Memory B cell (primary cell): ENCODE results near the gene ZNRF2.
"Not testable (repeated sequence)": the region's sequence is repeated elsewhere in the genome, so short reads cannot be mapped to it uniquely, and the experiment has no call there.

ENCODE experiments used
- ATAC-seq: fragments of 150-1000 bp; cut with Tn5 transposase; 2 replicates; pipeline ENCODE4 v1.10.0; 2021; ENCODE audit warnings: low read depth, mild to moderate bottlenecking, moderate library complexity
- DNase-seq, 2 donors: peaks; one replicate each; pipeline ENCODE4 v3.0.0; 2022; ENCODE audit warnings: low spot score in 2 of 2
- H3K27ac Mint-ChIP-seq: one replicate; pipeline ENCODE4 v1.8.0; 2022; ENCODE audit warnings: mild to moderate bottlenecking, moderate library complexity, mixed read lengths
- H3K27me3 Mint-ChIP-seq: one replicate; pipeline ENCODE4 v1.8.0; 2022; ENCODE audit warnings: mixed read lengths
- H3K36me3 Mint-ChIP-seq: one replicate; pipeline ENCODE4 v1.8.0; 2022; ENCODE audit warnings: mild to moderate bottlenecking, mixed read lengths
- H3K4me1 Mint-ChIP-seq: one replicate; pipeline ENCODE4 v1.8.0; 2022; ENCODE audit warnings: mixed read lengths
- H3K4me3 Mint-ChIP-seq: one replicate; pipeline ENCODE4 v1.8.0; 2022; ENCODE audit warnings: mild to moderate bottlenecking, moderate library complexity, mixed read lengths
- H3K9me3 Mint-ChIP-seq: one replicate; pipeline ENCODE4 v1.8.0; 2022; ENCODE audit warnings: mixed read lengths

Gene ZNRF2

GRCh38 chr7:30353932-30354607 is 69.7 kb downstream of the ZNRF2 start:
- Mint-ChIP-seq H3K9me3 (no peaks in the 10 kb centered on the region), H3K27ac (no peak overlapping the region), H3K36me3 (peaks cover 12% of the 10 kb centered on the region), H3K4me1 (peaks cover 13% of the 10 kb centered on the region), H3K27me3 (no peaks in the 10 kb centered on the region), H3K4me3 (no peak overlapping the region)
- no peak for DNase-seq
- ATAC-seq = no peak

GRCh38 chr7:30354791-30355190 is 70.4 kb downstream of the ZNRF2 start:
- ATAC-seq = no peak
- H3K27me3 Mint-ChIP-seq = no peaks in the 10 kb centered on the region
- DNase-seq = no peak
- no peak overlapping the region for H3K27ac Mint-ChIP-seq
- H3K4me1 Mint-ChIP-seq = peaks cover 11% of the 10 kb centered on the region
- H3K9me3 Mint-ChIP-seq = no peaks in the 10 kb centered on the region
- H3K4me3 Mint-ChIP-seq = no peak overlapping the region
- H3K36me3 Mint-ChIP-seq = peaks cover 12% of the 10 kb centered on the region

GRCh38 chr7:30359957-30360356 is 75.6 kb downstream of the ZNRF2 start:
- peaks cover 6% of the 10 kb centered on the region for H3K4me1 Mint-ChIP-seq
- no peak overlapping the region for H3K27ac Mint-ChIP-seq
- ATAC-seq (no peak), DNase-seq (no peak)
- H3K27me3 Mint-ChIP-seq = no peaks in the 10 kb centered on the region
- no peak overlapping the region for H3K4me3 Mint-ChIP-seq
- H3K36me3 Mint-ChIP-seq = peaks cover 12% of the 10 kb centered on the region
- H3K9me3 Mint-ChIP-seq = no peaks in the 10 kb centered on the region

GRCh38 chr7:30363778-30364563 is 79.6 kb downstream of the ZNRF2 start:
- Mint-ChIP-seq H3K9me3 (no peaks in the 10 kb centered on the region), H3K4me1 (peaks cover 6% of the 10 kb centered on the region), H3K27me3 (no peaks in the 10 kb centered on the region), H3K4me3 (no peak overlapping the region), H3K36me3 (peaks cover 2% of the 10 kb centered on the region), H3K27ac (no peak overlapping the region)
- DNase-seq (no peak), ATAC-seq (peak; percentile 26)

DNA sequence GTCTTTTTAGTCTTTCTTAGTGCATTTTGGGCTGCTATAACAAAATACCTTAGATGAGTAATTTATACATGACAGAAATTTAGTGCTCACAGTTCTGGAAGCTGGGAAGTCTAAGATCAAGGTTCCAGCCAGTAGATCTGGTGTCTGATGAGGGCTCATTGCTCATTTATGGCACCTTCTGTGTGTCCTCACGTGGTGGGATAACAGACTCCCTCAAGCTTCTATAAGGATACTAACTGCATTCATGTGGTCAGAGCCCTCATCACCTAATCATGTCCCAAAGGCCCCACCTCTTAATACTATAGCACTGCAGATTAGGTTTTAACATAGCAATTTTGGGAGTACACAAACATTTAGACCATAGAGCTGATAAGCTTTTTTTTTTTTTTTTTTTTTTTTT is 80.4 kb downstream of the ZNRF2 start:
- peaks cover 6% of the 10 kb centered on the region for H3K4me1 Mint-ChIP-seq
- DNase-seq (no peak), ATAC-seq (no peak)
- H3K36me3 Mint-ChIP-seq = peaks cover 2% of the 10 kb centered on the region
- no peaks in the 10 kb centered on the region for H3K9me3 Mint-ChIP-seq
- no peak overlapping the region for H3K4me3 Mint-ChIP-seq
- H3K27ac Mint-ChIP-seq = no peak overlapping the region
- no peaks in the 10 kb centered on the region for H3K27me3 Mint-ChIP-seq

GRCh38 chr7:30365621-30366020 is 81.2 kb downstream of the ZNRF2 start:
- Mint-ChIP-seq H3K27me3 (no peaks in the 10 kb centered on the region), H3K4me3 (no peak overlapping the region), H3K36me3 (peaks cover 2% of the 10 kb centered on the region), H3K27ac (no peak overlapping the region), H3K4me1 (peaks cover 6% of the 10 kb centered on the region), H3K9me3 (no peaks in the 10 kb centered on the region)
- no peak for DNase-seq
- ATAC-seq = no peak

DNA sequence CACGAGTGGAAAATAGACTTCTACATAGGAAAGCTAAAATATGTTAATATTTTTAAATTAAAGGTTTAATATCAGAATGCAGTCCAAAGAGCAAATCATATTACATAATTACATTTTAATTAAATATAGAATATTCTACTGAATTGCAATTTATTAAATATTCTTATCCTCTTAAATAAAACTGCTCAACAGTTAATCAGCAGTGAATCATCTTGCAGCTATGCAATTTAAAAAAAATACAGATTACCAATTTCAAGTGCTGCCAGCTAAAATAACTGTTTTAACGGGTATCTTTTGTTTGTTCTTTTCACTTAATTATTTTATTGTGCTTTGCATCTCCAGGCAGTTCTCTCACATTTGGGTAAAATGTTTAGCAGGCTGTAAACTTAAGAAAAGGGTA is 82.2 kb downstream of the ZNRF2 start:
- no peak for ATAC-seq
- DNase-seq = no peak
- H3K27me3 Mint-ChIP-seq = no peaks in the 10 kb centered on the region

GRCh38 chr7:30367561-30367960 is 83.2 kb downstream of the ZNRF2 start:
- no peaks in the 10 kb centered on the region for H3K27me3 Mint-ChIP-seq
- ATAC-seq (no peak), DNase-seq (no peak)
- H3K27ac Mint-ChIP-seq = no peak overlapping the region
- peaks cover 9% of the 10 kb centered on the region for H3K36me3 Mint-ChIP-seq
- peaks cover 6% of the 10 kb centered on the region for H3K4me1 Mint-ChIP-seq
- H3K4me3 Mint-ChIP-seq = no peak overlapping the region
- no peaks in the 10 kb centered on the region for H3K9me3 Mint-ChIP-seq

More for the DNA sequence above, 82.2 kb downstream of the ZNRF2 start:
- peaks cover 5% of the 10 kb centered on the region for H3K36me3 Mint-ChIP-seq
- H3K9me3 Mint-ChIP-seq = no peaks in the 10 kb centered on the region
- peaks cover 6% of the 10 kb centered on the region for H3K4me1 Mint-ChIP-seq
- no peak overlapping the region for H3K4me3 Mint-ChIP-seq
- no peak overlapping the region for H3K27ac Mint-ChIP-seq

GRCh38 chr7:30369879-30370278 is 85.5 kb downstream of the ZNRF2 start:
- no peaks in the 10 kb centered on the region for H3K27me3 Mint-ChIP-seq
- peaks cover 4% of the 10 kb centered on the region for H3K4me1 Mint-ChIP-seq
- H3K27ac Mint-ChIP-seq = no peak overlapping the region
- no peak for DNase-seq
- ATAC-seq = no peak
- no peaks in the 10 kb centered on the region for H3K9me3 Mint-ChIP-seq
- peaks cover 9% of the 10 kb centered on the region for H3K36me3 Mint-ChIP-seq
- no peak overlapping the region for H3K4me3 Mint-ChIP-seq

GRCh38 chr7:30371321-30371720 is 86.9 kb downstream of the ZNRF2 start:
- H3K27ac Mint-ChIP-seq = peak overlapping the region; percentile 31
- H3K27me3 Mint-ChIP-seq = no peaks in the 10 kb centered on the region
- H3K4me1 Mint-ChIP-seq = peaks cover 4% of the 10 kb centered on the region
- H3K36me3 Mint-ChIP-seq = peaks cover 9% of the 10 kb centered on the region
- ATAC-seq = no peak
- DNase-seq = no peak
- H3K9me3 Mint-ChIP-seq = no peaks in the 10 kb centered on the region
- no peak overlapping the region for H3K4me3 Mint-ChIP-seq

DNA sequence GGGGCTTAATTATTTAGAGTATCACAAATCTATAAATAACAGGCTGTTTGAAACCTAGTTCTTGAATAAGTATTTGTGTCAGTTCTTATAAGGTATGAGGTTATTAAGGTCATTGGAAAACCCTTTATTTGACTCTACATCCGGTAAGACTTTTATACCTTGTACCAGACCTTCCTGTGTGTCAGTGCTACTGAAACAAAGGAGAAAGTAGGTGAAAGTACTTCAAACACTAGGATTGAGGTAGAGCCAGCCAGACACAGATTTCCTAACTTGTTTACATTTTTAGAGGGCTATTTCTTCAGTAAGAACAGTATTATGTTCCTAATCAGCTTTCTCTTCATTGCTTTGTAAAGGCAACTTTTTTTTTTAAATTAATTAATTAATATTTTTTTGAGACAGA is 93.9 kb downstream of the ZNRF2 start:
- H3K36me3 Mint-ChIP-seq = peaks cover 6% of the 10 kb centered on the region
- H3K9me3 Mint-ChIP-seq = peaks cover 1% of the 10 kb centered on the region
- no peak overlapping the region for H3K4me3 Mint-ChIP-seq
- no peak overlapping the region for H3K27ac Mint-ChIP-seq
- DNase-seq (no peak), ATAC-seq (no peak)
- H3K27me3 Mint-ChIP-seq = no peaks in the 10 kb centered on the region
- peaks cover 5% of the 10 kb centered on the region for H3K4me1 Mint-ChIP-seq

GRCh38 chr7:30379131-30379530 is 94.7 kb downstream of the ZNRF2 start:
- no peak for ATAC-seq
- Mint-ChIP-seq H3K36me3 (peaks cover 6% of the 10 kb centered on the region), H3K4me1 (peaks cover 2% of the 10 kb centered on the region), H3K27me3 (no peaks in the 10 kb centered on the region), H3K27ac (no peak overlapping the region), H3K4me3 (no peak overlapping the region), H3K9me3 (peaks cover 3% of the 10 kb centered on the region)
- no peak for DNase-seq

GRCh38 chr7:30379741-30380140 is 95.3 kb downstream of the ZNRF2 start:
- peaks cover 3% of the 10 kb centered on the region for H3K9me3 Mint-ChIP-seq
- H3K4me1 Mint-ChIP-seq = peaks cover 2% of the 10 kb centered on the region
- H3K27ac Mint-ChIP-seq = no peak overlapping the region
- no peaks in the 10 kb centered on the region for H3K27me3 Mint-ChIP-seq
- peaks cover 6% of the 10 kb centered on the region for H3K36me3 Mint-ChIP-seq
- DNase-seq (no peak), ATAC-seq (no peak)
- no peak overlapping the region for H3K4me3 Mint-ChIP-seq

DNA sequence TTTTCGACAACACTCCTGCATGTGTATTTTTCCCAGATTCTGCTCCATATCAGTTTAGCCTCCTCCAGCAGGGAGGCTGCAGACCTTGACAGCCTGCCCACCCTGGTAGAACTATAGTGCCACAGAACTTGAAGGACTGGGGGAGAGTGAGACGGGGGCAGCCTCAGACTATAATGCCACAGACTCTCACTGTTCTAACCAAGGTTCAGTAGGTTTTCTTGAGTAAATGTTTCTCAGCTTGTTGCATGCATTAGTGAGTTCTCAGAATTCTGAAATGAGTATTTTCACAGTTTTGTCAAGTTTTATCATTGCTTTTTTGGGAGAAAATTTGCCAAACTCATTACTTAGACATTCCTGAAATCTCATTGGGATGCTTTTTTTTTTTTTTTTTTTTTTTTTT is 95.9 kb downstream of the ZNRF2 start:
- H3K4me3 Mint-ChIP-seq = no peak overlapping the region

GRCh38 chr7:30380824-30381223 is 96.4 kb downstream of the ZNRF2 start:
- ATAC-seq, H3K27me3 Mint-ChIP-seq, H3K27ac Mint-ChIP-seq, DNase-seq, H3K9me3 Mint-ChIP-seq, H3K4me3 Mint-ChIP-seq, H3K36me3 Mint-ChIP-seq, H3K4me1 Mint-ChIP-seq: not testable (repeated sequence)

More for the DNA sequence above, 95.9 kb downstream of the ZNRF2 start:
- H3K27me3 Mint-ChIP-seq = no peaks in the 10 kb centered on the region
- no peak for DNase-seq
- no peak overlapping the region for H3K27ac Mint-ChIP-seq
- H3K36me3 Mint-ChIP-seq = peaks cover 6% of the 10 kb centered on the region
- no peak for ATAC-seq
- H3K4me1 Mint-ChIP-seq = peaks cover 2% of the 10 kb centered on the region
- peaks cover 3% of the 10 kb centered on the region for H3K9me3 Mint-ChIP-seq
